Smooth muscle cell (in vitro differentiated cells): ENCODE data around the gene PRKCD. TPM values are rescaled to one million over a fixed set of nuclear protein-coding genes. Genes with fewer than 3 reads are reported as not detected.

Source experiments
- DNase-seq: peaks from one replicate; lab custom pipeline; 2025; ENCODE audit not compliant: unreplicated experiment; lab: John Stamatoyannopoulos, UW
- H2AFZ ChIP-seq: fragments of 200-600 bp; sonication (generic); 2 replicates; pipeline ENCODE4 v1.6.0; 2016; ENCODE audit warnings: antibody characterized with exemption, low read depth, mild to moderate bottlenecking
- H3F3A ChIP-seq: fragments of 200-600 bp; sonication (generic); 2 replicates; pipeline ENCODE4 v1.6.0; 2017; ENCODE audit warnings: antibody characterized with exemption, low read depth
- H3K27ac ChIP-seq: fragments of 200-600 bp; sonication (generic); 2 replicates; pipeline ENCODE4 v1.5.1; 2016; ENCODE audit warnings: low read depth, mild to moderate bottlenecking
- H3K27me3 ChIP-seq: fragments of 200-600 bp; sonication (generic); 2 replicates; pipeline ENCODE4 v1.6.1; 2016; ENCODE audit warnings: low read depth, mild to moderate bottlenecking
- H3K36me3 ChIP-seq: fragments of 200-600 bp; sonication (generic); 2 replicates; pipeline ENCODE4 v1.5.1; 2016; ENCODE audit warnings: low read depth
- H3K4me1 ChIP-seq: fragments of 200-600 bp; sonication (generic); 2 replicates; pipeline ENCODE4 v1.5.1; 2016; ENCODE audit warnings: low read depth
- H3K4me2 ChIP-seq: fragments of 200-600 bp; sonication (generic); 2 replicates; pipeline ENCODE4 v1.6.0; 2016; ENCODE audit warnings: mild to moderate bottlenecking
- H3K4me3 ChIP-seq: fragments of 200-600 bp; sonication (generic); 2 replicates; pipeline ENCODE4 v1.5.1; 2016; ENCODE audit warnings: mild to moderate bottlenecking
- H3K79me2 ChIP-seq: fragments of 200-600 bp; sonication (generic); 2 replicates; pipeline ENCODE4 v1.6.0; 2016; ENCODE audit warnings: low read depth, mild to moderate bottlenecking
- H3K9ac ChIP-seq: fragments of 200-600 bp; sonication (generic); 2 replicates; pipeline ENCODE4 v1.6.0; 2016; ENCODE audit warnings: low read depth
- H3K9me3 ChIP-seq: fragments of 200-600 bp; sonication (generic); replicated peaks from 2 replicates; pipeline ENCODE4 v1.5.1; 2016; ENCODE audit warnings: low read depth
- H4K20me1 ChIP-seq: fragments of 200-600 bp; sonication (generic); 2 replicates; pipeline ENCODE4 v1.6.0; 2016; ENCODE audit warnings: low read depth
- WGBS: methylation state at CpG from one replicate; pipeline ENCODE4 v1.1.7; 2016; ENCODE audit warnings: low lambda C conversion rate; 5-methylcytosine and 5-hydroxymethylcytosine counted together
- polyA plus RNA-seq: library from polyadenylated mRNA; unstranded; fragments of >200 nt; fragmentation: Nextera tagmentation; extraction: Ambion mirVana; gene quantifications from 2 replicates; pipeline ENCODE4 v1.2.1, GENCODE V29; 2016
- total RNA-seq: library from RNA; depleted of rRNA; stranded (reverse); fragments of >200 nt; gene quantifications from 2 replicates; pipeline ENCODE4 v1.2.3, GENCODE V29; 2014
- TF ChIP-seq, protein P1 (sequence below): fragments of 200-600 bp; sonication (generic); IDR thresholded peaks from 2 replicates; pipeline ENCODE4 v1.5.1; 2017; ENCODE audit warnings: borderline replicate concordance, mild to moderate bottlenecking, antibody characterized with exemption; ENCODE audit not compliant: insufficient read depth, poor library complexity, severe bottlenecking

The PRKCD gene
- total and polyA plus RNA-seq, 2 experiments from 2014 or later = 6.1 to 22.5 TPM

DNA sequence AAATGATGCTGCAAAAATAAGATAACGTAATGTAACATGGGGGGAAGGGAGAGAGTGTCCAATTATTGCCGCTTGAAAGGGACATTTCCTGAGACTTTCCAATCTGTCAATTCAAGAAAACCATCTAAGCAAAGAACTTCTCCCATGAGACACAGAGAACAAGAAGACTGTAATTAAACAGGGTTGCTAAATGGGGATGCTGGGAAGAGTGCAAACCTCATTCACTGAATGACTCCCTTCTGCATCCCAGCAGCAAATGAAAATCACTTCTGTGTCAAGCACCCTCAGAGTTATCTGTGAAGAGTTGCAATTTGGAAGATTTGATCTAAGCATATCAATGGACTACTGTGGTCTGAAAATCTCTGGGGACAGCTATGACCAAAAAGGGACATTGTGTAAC lies 34.4 kb upstream of the PRKCD start:
- Histone ChIP-seq H3K36me3 (peaks cover 12% of the 10 kb centered on the region), H3K27ac (no peak overlapping the region), H3K27me3 (no peaks in the 10 kb centered on the region), H3K4me1 (peaks cover 16% of the 10 kb centered on the region), H3K9ac (no peak overlapping the region), H3F3A (peaks cover 10% of the 10 kb centered on the region), H4K20me1 (no peaks in the 10 kb centered on the region), H2AFZ (no peak overlapping the region), H3K4me3 (no peak overlapping the region), H3K4me2 (no peak overlapping the region), H3K79me2 (peaks cover 16% of the 10 kb centered on the region), H3K9me3 (no peaks in the 10 kb centered on the region)
- TF ChIP-seq, protein P1, sequence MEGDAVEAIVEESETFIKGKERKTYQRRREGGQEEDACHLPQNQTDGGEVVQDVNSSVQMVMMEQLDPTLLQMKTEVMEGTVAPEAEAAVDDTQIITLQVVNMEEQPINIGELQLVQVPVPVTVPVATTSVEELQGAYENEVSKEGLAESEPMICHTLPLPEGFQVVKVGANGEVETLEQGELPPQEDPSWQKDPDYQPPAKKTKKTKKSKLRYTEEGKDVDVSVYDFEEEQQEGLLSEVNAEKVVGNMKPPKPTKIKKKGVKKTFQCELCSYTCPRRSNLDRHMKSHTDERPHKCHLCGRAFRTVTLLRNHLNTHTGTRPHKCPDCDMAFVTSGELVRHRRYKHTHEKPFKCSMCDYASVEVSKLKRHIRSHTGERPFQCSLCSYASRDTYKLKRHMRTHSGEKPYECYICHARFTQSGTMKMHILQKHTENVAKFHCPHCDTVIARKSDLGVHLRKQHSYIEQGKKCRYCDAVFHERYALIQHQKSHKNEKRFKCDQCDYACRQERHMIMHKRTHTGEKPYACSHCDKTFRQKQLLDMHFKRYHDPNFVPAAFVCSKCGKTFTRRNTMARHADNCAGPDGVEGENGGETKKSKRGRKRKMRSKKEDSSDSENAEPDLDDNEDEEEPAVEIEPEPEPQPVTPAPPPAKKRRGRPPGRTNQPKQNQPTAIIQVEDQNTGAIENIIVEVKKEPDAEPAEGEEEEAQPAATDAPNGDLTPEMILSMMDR = no peak
- DNase-seq = no peak
- 96% methylated on average over 2 of the region's 2 CpGs for WGBS

DNA sequence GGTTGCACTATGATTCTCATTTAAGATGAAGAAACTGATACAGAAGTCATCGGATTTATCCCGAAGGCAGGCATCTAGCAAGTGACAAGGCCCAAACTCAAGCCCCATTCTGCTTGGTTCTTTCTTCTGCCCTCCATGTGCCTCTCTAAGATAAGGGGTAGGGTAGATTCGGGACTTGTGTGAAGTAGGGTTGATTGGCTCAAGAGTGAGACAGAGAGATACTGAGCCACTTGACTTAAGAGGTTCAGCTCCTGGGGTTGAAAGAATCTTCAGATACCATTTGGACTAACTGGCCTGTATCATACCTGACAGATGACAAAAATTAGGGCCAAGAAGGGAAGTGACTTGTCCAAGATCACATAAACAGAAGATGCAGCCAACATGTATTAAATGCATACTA lies 31.7 kb upstream of the PRKCD start:
- H3K27ac ChIP-seq = no peak overlapping the region
- 92% methylated on average over 3 of the region's 3 CpGs for WGBS

DNA sequence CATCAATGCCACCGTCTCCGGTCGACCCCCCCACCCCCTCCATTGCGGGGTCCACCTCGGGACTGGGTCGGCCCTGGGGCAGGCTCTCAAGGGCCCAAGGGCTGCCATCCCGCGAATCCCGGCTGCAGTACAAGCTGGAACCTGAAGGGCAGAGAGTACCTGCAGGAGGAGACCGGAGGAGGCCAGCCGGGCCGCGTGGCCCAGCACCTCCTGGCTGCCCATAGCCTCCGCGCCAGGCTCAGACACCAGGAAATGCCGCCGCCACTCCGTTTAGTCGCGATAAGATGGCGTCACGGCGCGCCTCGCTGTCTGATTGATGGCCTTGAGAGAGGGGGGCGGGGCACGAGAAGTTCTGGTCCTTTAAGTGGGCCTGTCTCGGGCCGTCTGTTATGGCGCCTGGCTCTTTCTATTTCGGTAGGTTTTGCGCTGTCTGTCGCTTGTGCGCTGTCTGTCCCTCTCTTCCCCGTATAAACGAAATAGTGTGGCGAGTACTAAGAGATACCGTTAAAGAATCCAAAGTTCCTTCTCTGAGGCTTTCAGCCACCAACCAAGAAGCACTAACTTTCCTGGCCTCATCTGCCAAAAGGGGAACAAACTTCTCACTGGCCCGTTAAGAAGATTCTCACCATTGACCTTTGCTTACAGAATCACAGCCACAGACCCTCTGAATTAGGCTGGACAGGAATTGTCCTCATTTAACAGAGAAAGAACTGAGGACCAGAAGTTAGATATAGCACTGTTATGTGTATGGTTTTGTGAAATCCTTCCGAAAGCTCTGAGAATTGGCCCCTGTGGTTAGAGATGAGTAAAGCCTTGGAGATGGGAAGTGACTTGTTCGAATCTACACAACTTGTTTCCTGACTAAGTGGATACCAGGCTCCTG lies 30.6 kb upstream of the PRKCD start, which contains the start of gene RFT1:
Gene RFT1, minus strand, starts transcription at position 257 of the 883 bp plus-strand sequence. Its CDS starts 35 bp downstream, at position 222.
- Histone ChIP-seq H3K9me3 (no peaks in the 10 kb centered on the region), H3K36me3 (no peaks in the 10 kb centered on the region), H3K27me3 (no peaks in the 10 kb centered on the region), H3K4me1 (peaks cover 16% of the 10 kb centered on the region), H3K4me2 (peak within 1 kb of the TSS; percentile 98), H3K27ac (peak within 1 kb of the TSS; percentile 96), H3K9ac (peak within 1 kb of the TSS; percentile 95), H3F3A (peaks cover 10% of the 10 kb centered on the region), H4K20me1 (no peaks in the 10 kb centered on the region), H3K4me3 (peak within 1 kb of the TSS; percentile 98), H3K79me2 (peaks cover 16% of the 10 kb centered on the region), H2AFZ (peak within 1 kb of the TSS; percentile 99)
- TF ChIP-seq, protein P1 = no peak
- WGBS = 4% methylated on average over 35 of the region's 41 CpGs
- peak; percentile 89 for DNase-seq

More for the DNA sequence above, 31.7 kb upstream of the PRKCD start:
- H3K79me2 ChIP-seq = peaks cover 16% of the 10 kb centered on the region
- H3F3A ChIP-seq = peaks cover 10% of the 10 kb centered on the region
- H4K20me1 ChIP-seq = no peaks in the 10 kb centered on the region
- H3K4me1 ChIP-seq = peaks cover 16% of the 10 kb centered on the region
- H3K4me2 ChIP-seq = peak overlapping the region; percentile 98
- H3K4me3 ChIP-seq = peak overlapping the region; percentile 98
- H3K27me3 ChIP-seq = no peaks in the 10 kb centered on the region
- no peak for DNase-seq
- H3K9ac ChIP-seq = peak overlapping the region; percentile 95
- TF ChIP-seq, protein P1 = no peak
- no peaks in the 10 kb centered on the region for H3K9me3 ChIP-seq
- no peaks in the 10 kb centered on the region for H3K36me3 ChIP-seq
- no peak overlapping the region for H2AFZ ChIP-seq
